Ramos (cell line): Measurements from ENCODE around the gene NR2F1-AS1.

Experiments
- in situ Hi-C: fragments of 300-500 bp; cut with MboI; formaldehyde crosslinking; loops from one replicate; pipeline ENCODE4 v1.14.3; 2022; ENCODE audit warnings: low sequenced_read_pairs; ENCODE audit not compliant: unreplicated experiment

Gene NR2F1-AS1

DNA sequence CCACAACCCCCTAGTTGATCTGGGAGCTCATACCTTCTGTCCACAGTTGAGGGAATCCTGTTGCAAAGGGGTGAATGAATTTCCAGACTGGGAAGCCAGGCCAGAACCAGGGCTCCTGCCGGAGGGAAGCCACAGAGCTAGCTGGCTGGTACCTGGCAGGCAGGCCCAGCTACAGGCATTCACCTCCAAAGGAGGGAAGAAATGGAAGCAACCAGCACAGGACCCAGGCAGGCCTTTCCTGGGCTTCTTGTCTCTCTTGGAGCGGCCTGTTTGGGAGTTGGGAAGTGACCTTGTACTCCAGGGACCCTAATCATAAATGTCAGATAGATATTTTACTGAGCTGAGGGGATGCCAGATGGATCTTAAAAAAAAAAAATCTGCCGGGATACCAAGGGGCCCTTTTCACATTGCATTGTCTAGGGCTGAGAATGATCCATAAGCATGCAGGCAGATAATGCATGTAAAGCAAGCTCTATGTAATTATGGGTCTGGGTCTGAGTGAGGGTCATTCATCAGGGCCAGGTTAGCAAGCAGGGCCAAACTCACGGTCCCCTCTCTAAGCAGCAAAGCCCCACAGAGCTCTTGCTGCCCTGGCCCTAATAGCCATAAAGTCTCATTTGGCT, 10.4 kb upstream of the NR2F1-AS1 start:
- in situ Hi-C loops, result loop anchor here (25.0 kb wide), 1 partner anchor 321 kb away; no protein-coding TSS in a partner anchor

GRCh38 chr5:93590493-93590892, 9.5 kb upstream of the NR2F1-AS1 start:
- in situ Hi-C loops, result loop anchor here (25.0 kb wide), 1 partner anchor 322 kb away; no protein-coding TSS in a partner anchor

DNA sequence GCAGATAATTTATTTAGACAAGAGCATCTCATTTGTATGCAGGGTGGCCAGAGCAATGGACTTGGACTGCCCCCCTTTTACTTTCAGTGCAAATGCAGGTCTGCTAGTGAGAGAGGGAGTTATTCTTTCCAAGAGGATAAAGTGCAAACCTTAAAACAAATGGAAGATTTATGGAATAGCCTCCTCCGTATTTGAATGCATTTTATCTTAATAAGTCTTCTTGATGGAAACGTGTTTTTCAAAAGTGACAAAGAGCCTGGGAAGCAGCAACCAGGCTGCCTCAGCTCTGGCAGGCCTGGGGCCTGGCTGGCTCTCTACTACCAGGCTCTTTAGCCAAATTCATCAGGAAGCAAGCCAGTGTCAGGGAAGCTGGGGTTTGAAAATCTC, 8.8 kb upstream of the NR2F1-AS1 start:
- in situ Hi-C loops, result loop anchor here (25.0 kb wide), 1 partner anchor 322 kb away; no protein-coding TSS in a partner anchor

DNA sequence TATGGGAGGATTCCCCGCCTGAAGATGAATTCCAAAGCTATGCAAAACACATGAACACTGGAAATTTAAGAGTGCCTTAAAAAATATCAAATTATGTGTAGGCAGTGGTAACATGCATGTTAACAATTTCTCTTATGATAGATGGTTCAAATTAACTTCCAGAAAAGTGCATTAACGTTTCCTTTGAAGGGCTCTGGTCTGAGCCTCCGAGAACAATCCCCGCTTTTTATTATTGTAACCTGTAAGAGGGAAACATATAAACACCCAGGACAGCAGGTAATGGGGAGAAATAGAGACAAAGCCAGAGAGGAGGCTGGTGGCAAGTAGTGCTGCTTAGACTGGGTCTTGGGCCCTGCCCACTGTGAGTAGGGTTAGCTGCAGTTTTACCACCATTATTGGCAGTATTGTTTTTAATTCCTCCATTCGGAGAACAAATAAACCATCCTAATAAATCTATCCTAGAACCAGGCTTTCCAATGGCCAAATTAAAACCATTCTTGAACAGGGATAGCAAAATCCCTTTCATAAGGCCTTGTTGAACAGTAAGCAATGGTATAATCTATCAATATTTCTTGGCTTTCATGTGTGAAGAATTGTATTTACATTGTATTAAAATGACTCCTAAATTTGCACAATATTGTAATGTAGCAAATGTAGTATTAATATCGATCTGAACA, 8.3 kb upstream of the NR2F1-AS1 start:
- in situ Hi-C loops, result loop anchor here (25.0 kb wide), 1 partner anchor 323 kb away; no protein-coding TSS in a partner anchor

DNA sequence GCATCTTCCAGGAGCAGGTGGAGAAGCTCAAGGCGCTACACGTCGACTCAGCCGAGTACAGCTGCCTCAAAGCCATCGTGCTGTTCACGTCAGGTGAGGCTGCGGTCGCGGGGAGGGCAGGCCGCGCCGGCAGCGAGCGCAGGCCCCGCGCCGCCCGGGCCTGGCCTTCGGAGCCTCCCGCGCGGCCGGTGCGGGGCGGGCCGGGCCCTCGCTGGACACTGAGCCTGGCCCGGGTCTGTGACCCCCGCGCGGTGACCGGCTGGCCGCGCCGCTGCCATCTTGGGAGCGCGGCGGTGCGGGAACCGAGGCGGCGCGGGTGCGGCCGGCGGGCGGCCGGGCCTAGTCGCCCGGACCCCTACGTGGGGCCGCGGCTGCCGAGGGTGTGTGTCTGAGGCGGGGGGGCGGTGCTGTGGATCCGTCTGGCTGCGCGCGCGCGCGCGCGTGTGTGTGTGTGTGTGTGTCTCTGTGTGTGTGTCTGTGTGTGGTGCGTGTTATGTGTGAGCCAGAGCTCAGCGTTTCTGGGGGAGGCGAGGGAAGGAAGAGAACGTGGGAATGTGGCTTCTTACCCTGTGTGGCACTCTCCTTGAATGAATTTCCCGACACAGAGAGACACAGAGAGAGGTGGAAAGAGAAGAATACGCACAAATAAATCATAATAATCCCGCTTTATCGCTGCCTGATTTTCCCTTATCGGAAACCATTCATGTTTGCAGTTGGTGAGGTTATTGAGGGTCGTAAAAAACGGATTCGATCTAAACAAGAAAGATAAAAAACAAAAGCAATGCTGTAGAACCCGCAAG, 7.5 kb upstream of the NR2F1-AS1 start:
- in situ Hi-C loops, result loop anchor here (25.0 kb wide), 1 partner anchor 324 kb away; no protein-coding TSS in a partner anchor

DNA sequence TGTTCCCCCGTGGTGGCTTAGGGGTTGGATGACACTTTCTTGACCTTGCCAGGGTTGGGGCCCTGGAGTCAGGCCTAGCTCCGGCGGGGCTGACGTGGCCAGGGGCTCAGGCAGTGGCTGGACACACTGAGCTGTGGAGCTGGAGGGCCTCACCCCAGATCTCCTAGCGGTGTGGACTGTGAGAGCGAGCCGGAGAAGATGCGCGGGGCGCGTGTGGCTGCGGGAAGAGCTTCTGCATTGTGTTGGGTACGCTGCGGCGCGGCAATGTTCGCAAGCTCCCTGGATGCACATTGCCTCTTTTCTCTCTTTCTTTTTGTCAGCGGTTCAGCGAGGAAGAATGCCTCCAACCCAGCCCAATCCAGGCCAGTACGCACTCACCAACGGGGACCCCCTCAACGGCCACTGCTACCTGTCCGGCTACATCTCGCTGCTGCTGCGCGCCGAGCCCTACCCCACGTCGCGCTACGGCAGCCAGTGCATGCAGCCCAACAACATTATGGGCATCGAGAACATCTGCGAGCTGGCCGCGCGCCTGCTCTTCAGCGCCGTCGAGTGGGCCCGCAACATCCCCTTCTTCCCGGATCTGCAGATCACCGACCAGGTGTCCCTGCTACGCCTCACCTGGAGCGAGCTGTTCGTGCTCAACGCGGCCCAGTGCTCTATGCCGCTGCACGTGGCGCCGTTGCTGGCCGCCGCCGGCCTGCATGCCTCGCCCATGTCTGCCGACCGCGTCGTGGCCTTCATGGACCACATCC, 6.8 kb upstream of the NR2F1-AS1 start:
- in situ Hi-C loops, result loop anchor here (25.0 kb wide), 1 partner anchor 325 kb away; no protein-coding TSS in a partner anchor

DNA sequence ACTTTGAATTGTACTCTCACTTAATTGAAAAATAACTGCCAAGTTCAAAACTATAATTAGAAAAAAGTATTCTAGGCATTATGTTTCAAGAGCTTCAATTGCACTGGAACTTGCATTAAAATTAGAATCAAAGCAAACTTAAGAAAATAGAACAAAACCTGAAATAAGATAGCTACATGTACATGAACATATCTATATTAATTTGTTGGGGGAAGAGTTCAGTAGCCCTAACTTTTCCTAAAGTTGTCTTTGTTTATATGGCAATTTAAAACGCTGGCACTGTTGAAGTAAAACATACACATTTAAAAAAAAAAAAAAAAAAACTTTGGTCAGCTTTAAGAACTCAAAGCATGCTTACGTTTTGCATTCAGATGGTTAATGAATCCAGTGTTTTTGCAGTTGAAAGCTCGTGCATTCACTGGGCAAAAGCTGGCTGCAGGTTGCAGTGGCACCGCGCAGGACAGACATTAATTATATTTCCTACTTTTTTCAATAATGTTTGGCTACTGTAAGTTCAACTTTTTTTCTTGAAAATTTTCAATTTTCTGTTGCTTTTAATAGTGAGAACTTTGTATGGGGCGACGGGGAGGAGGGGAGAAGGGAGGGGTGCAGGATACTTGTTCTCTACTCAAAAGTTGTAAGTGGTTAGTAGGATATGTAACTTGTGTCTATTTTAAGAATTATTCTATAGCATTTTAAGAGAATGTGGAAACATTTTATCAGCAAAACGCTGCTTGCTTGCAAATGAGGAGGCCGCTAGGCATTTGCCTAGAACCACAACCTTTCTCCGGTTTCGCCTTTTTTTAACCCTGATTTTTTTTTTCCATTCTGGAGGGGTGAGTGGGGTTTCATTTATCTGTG, 5.9 kb upstream of the NR2F1-AS1 start:
- in situ Hi-C loops, result loop anchor here (25.0 kb wide), 1 partner anchor 325 kb away; no protein-coding TSS in a partner anchor

DNA sequence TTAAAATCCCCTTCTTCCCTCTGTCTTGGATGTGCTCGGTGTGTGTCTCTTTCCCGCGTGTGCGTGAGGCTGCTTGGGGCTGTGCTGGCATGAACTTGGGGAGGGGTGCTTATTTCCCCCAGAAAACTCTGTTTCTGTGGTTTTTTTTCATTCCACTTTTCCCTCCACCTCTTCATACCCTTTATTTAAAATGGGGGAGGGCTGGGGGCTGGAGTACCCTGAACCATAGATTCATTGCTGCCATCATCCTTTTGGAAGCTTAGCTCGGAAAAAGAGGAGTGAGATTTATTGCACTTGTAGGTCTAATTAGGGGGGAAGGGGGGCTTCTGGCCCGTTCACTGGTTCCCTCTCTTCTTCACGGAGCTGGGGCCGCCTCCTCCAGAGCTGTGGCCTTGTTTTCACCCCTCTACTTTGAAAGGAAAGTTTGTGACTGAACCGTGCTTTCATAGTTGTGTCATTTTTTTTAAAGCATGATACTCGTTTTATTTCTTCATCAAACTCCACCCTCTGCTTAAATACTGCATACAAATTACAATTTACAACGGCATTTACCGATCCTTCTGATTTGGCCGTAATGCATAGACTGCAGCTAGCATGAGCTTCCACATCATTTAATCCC, 4.9 kb upstream of the NR2F1-AS1 start:
- in situ Hi-C loops, result loop anchor here (25.0 kb wide), 1 partner anchor 326 kb away; no protein-coding TSS in a partner anchor

- in situ Hi-C loops, result loop anchor here (25.0 kb wide), 1 partner anchor 327 kb away; no protein-coding TSS in a partner anchor
These were observed 4.2 kb upstream of the NR2F1-AS1 start for GRCh38 chr5:93585041-93585766.

- in situ Hi-C loops, result loop anchor here (25.0 kb wide), 1 partner anchor 328 kb away; no protein-coding TSS in a partner anchor
These were observed 3.6 kb upstream of the NR2F1-AS1 start for GRCh38 chr5:93584596-93585040.

GRCh38 chr5:93583768-93584595, 3.0 kb upstream of the NR2F1-AS1 start:
- in situ Hi-C loops, result loop anchor here (25.0 kb wide), 1 partner anchor 328 kb away; no protein-coding TSS in a partner anchor

GRCh38 chr5:93583439-93583767, 2.4 kb upstream of the NR2F1-AS1 start:
- in situ Hi-C loops, result loop anchor here (25.0 kb wide), 1 partner anchor 329 kb away; no protein-coding TSS in a partner anchor

GRCh38 chr5:93582677-93583438, 1.8 kb upstream of the NR2F1-AS1 start, which contains the start of gene NR2F1:
NR2F1 (plus strand) TSS chr5:93583222; CDS start chr5:93585024, 1,802 bp downstream.
- in situ Hi-C loops, result loop anchor here (25.0 kb wide), 1 partner anchor 329 kb away; no protein-coding TSS in a partner anchor

DNA sequence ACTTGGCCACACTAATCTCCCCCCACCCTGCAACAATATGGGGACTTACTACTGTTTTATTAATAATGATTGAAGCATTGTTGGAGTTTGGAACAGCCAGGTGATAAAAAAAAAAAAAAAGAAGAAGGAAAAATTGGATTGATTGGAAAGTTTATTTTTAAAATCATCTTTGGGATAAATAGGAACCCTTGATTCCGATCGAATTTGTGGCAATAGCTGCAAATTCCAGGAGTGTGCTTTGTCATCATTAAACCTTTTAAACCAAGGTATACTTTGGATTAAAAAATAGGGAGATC, 1.1 kb upstream of the NR2F1-AS1 start:
- in situ Hi-C loops, result loop anchor here (25.0 kb wide), 1 partner anchor 330 kb away; no protein-coding TSS in a partner anchor

DNA sequence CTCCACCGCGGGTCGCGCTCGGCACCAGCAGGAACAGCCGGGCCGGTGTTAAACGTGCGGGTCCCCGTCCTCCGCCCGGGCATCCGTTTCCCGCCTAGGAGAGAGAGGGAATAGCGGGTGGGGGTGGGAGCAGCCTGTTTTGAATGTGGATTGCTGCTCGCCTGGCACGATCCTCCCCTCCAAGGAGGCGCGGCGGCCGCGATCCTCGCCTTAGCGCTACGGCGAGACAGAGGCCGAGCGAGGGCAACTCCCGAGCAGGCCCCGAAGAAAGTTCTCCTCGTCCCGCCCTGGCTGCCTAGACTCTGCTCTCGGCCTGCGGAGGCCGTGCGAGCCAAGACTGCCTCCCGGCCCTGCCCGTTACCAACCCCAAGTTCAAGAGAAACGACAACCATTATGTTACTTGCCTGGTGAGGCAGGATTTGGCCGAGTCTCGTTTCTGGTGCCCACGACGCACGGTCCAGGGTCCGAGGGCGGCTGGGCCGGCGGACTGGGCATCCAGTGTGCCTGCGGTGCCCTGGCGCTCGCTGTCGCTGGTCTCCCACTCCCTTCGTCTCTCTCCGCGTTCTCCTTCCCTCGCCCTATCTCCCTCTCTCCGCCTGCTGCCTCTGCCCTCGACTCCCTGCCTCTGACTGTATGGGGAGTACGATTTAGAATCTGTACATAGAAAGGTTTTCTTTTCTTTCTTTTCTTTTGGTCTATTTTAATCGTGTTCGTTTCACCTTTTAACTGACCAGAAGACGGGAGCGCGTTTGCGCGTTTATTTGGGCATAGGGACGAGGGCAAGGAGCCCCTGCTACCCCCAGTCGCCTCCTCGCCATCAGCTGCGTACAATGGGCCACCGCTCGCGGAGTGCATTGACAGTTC, 724 bp downstream of the NR2F1-AS1 start:
- in situ Hi-C loops, result loop anchor here (25.0 kb wide), 1 partner anchor 332 kb away; no protein-coding TSS in a partner anchor
